ENCODE results near the gene ARHGAP15.

The ARHGAP15 gene

DNA sequence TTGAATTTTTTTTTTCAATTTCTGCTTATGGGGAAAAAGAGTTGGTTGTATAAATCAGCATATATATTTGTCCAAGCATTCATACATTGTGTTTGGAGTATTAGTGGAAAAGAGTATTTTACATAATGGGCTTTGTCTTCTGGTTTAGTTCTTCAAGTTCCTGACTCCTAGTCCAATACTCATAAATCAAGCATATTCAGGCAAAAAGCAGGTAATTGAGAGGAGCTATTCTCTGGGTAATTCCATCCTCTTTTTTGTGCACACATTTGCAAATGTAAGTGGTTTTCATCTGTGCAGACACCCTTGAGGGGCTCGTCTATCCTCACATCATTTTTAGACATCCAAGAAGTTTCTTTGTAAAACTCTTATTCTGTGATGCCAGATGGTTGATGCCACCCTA, 337.2 kb downstream of the ARHGAP15 start:
- Histone ChIP-seq H3K27ac (no peak overlapping the region), H3K36me3 (no peaks in the 10 kb centered on the region), H3K4me3 (no peak overlapping the region), H3K27me3 (no peaks in the 10 kb centered on the region), H3K9me3 (no peaks in the 10 kb centered on the region), H3K4me2 (no peak overlapping the region), H3K4me1 (no peaks in the 10 kb centered on the region), H4K20me1 (no peaks in the 10 kb centered on the region), H3K9ac (no peak overlapping the region)
- no peak for TF ChIP-seq Cebpa-rat (IDR thresholded peaks at IDR 0.05)

DNA sequence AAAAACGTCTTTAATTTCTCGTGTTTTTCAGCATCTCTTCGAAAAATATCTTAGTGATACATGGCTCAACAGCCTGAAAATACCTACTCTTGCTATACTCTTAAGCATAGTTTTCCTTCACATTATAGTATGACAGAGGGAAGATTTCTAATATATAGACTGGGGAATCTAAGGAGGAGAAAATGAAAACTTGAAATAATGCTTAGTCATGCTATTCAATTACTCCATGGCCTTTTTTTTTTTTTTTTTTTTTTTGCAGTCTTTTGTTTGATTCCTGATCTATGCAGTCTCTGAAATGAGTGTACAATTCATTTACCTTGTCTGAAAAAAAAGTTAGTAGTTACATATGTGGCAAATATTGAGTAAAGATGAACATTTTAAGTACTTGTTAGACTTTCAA, 337.8 kb downstream of the ARHGAP15 start:
- Histone ChIP-seq H3K9ac (no peak overlapping the region), H3K27me3 (no peaks in the 10 kb centered on the region), H3K27ac (no peak overlapping the region), H3K4me3 (no peak overlapping the region), H3K36me3 (no peaks in the 10 kb centered on the region), H4K20me1 (no peaks in the 10 kb centered on the region), H3K9me3 (no peaks in the 10 kb centered on the region), H3K4me1 (no peaks in the 10 kb centered on the region), H3K4me2 (no peak overlapping the region)
- no peak for TF ChIP-seq Cebpa-rat (IDR thresholded peaks at IDR 0.05)

GRCh38 chr2:143468341-143468888, 339.2 kb downstream of the ARHGAP15 start:
- H3K9me3 ChIP-seq: no peaks in the 10 kb centered on the region
- H3K4me2 ChIP-seq: no peak overlapping the region
- no peaks in the 10 kb centered on the region for H3K36me3 ChIP-seq
- H3K9ac ChIP-seq: no peak overlapping the region
- H3K4me1 ChIP-seq: no peaks in the 10 kb centered on the region
- H3K27me3 ChIP-seq: no peaks in the 10 kb centered on the region
- no peak overlapping the region for H3K4me3 ChIP-seq
- H4K20me1 ChIP-seq: no peaks in the 10 kb centered on the region
- TF ChIP-seq Cebpa-rat (IDR thresholded peaks at IDR 0.05): no peak
- no peak overlapping the region for H3K27ac ChIP-seq

DNA sequence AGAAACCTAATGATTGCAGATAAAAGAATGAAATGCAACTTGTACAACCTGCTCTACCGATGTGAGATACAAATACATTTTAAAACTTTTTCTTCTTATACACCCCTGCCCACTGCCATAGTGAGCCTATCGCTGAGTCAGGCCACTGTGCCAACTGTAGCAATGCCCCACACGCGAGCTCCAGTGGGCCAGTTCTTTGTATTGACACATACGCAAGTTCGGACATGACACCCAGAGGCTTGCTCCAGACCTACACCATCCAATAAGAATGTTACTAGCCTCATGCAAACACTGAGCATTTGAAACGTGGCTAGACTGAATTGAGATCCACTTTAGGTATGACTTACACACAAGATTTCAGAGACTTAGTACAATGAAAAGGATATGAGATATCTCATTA, 340.1 kb downstream of the ARHGAP15 start:
- H3K36me3 ChIP-seq: no peaks in the 10 kb centered on the region
- H3K9me3 ChIP-seq: no peaks in the 10 kb centered on the region
- H3K4me3 ChIP-seq: no peak overlapping the region
- H3K27ac ChIP-seq: no peak overlapping the region
- H3K4me1 ChIP-seq: no peaks in the 10 kb centered on the region
- no peaks in the 10 kb centered on the region for H4K20me1 ChIP-seq
- H3K4me2 ChIP-seq: no peak overlapping the region
- TF ChIP-seq Cebpa-rat (IDR thresholded peaks at IDR 0.05): no peak
- no peaks in the 10 kb centered on the region for H3K27me3 ChIP-seq
- no peak overlapping the region for H3K9ac ChIP-seq

DNA sequence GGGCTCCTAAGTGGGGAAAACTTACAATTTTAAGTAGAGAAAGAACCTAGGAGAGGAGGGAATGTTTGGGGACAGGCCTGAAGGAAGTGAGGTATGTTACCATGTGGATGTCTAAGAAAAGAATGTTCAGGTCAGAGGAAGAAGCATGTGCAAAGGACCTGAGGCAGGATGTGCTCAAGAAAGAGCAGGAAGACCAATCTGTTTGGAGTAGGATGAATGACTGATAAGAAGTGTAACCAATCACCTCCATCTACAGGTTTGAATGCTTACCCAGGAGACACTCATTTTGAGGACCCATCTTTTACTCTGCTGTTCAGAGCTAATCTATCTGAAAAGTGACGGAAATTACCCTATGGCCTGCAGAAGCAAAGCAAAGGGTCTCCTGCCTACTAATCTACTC, 342.3 kb downstream of the ARHGAP15 start:
- Histone ChIP-seq H3K4me3 (no peak overlapping the region), H3K36me3 (no peaks in the 10 kb centered on the region), H3K4me1 (no peaks in the 10 kb centered on the region), H3K27me3 (no peaks in the 10 kb centered on the region), H4K20me1 (no peaks in the 10 kb centered on the region), H3K4me2 (no peak overlapping the region), H3K9me3 (no peaks in the 10 kb centered on the region), H3K27ac (no peak overlapping the region), H3K9ac (no peak overlapping the region)
- no peak for TF ChIP-seq Cebpa-rat (IDR thresholded peaks at IDR 0.05)

DNA sequence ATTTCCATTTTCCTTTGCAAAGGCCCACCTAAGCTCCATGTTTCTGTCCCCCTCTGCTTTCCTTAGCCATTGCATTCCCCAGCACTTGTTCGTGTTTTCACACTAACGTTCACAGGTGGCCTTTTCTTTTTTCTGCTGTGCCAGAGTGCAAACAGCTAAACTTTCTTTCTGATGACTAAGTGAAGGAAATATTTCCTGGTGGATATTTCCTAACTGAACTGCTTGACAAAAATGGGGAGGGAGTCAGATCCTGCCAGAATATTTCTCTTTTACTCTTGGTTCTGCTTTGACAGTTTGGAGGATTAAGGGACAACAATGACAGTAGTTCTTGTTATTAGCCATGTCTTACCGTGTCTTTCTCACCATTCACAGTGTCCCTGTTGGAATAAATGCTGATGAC, 344.0 kb downstream of the ARHGAP15 start:
- Histone ChIP-seq H3K27ac (no peak overlapping the region), H3K4me3 (no peak overlapping the region), H3K27me3 (no peaks in the 10 kb centered on the region), H3K9ac (no peak overlapping the region), H3K9me3 (no peaks in the 10 kb centered on the region), H4K20me1 (no peaks in the 10 kb centered on the region), H3K4me2 (no peak overlapping the region), H3K36me3 (no peaks in the 10 kb centered on the region), H3K4me1 (no peaks in the 10 kb centered on the region)
- no peak for TF ChIP-seq Cebpa-rat (IDR thresholded peaks at IDR 0.05)

- H3K27ac ChIP-seq: no peak overlapping the region
- no peak for TF ChIP-seq Cebpa-rat (IDR thresholded peaks at IDR 0.05)
Measured at GRCh38 chr2:143473820-143474219, 344.6 kb downstream of the ARHGAP15 start.

GRCh38 chr2:143474586-143474985, 345.4 kb downstream of the ARHGAP15 start:
- Histone ChIP-seq H3K4me1 (no peaks in the 10 kb centered on the region), H3K4me3 (no peak overlapping the region), H3K4me2 (no peak overlapping the region), H3K27me3 (no peaks in the 10 kb centered on the region), H3K27ac (no peak overlapping the region), H3K9ac (no peak overlapping the region), H4K20me1 (no peaks in the 10 kb centered on the region), H3K36me3 (no peaks in the 10 kb centered on the region), H3K9me3 (no peaks in the 10 kb centered on the region)
- no peak for TF ChIP-seq Cebpa-rat (IDR thresholded peaks at IDR 0.05)

More at GRCh38 chr2:143473820-143474219, 344.6 kb downstream of the ARHGAP15 start:
- H3K9me3 ChIP-seq: no peaks in the 10 kb centered on the region
- no peak overlapping the region for H3K4me2 ChIP-seq
- H3K9ac ChIP-seq: no peak overlapping the region
- no peaks in the 10 kb centered on the region for H3K36me3 ChIP-seq
- no peak overlapping the region for H3K4me3 ChIP-seq
- no peaks in the 10 kb centered on the region for H3K4me1 ChIP-seq
- no peaks in the 10 kb centered on the region for H4K20me1 ChIP-seq
- H3K27me3 ChIP-seq: no peaks in the 10 kb centered on the region

DNA sequence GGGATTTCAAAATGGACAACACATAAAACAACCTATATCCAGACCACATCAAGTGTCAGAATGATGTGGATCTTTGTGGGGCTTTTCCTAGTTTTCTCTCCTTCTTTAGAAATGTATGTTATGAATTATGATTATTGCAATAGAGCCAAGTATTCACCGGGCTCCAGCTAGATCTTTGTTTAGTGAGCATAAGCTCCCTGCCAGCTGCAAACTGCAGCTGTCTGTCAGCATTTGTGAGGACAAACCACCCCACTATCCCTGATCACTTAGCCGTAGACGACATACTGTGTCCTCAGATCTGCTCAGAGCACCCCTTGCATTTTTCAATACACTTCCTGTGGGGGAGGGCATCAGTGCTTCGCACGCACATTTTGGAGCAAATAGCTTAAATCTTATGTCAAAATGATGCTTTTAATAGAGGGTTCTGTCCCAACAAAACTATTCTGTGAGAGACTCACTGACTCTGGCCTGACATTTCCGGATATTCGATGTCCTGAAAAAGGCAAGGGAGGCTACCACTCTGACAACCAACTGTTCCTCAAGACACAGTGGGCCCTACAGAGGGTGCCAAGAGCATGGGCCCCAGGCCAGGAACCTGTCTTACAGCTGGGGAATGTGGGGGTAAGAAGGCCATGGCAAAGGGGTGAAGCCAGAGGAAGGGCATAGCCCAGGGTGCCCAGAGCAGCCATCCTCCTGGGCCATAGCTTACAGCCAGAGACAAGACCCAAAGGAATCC, 346.0 kb downstream of the ARHGAP15 start:
- H3K9ac ChIP-seq: no peak overlapping the region
- H3K27me3 ChIP-seq: no peaks in the 10 kb centered on the region
- TF ChIP-seq Cebpa-rat (IDR thresholded peaks at IDR 0.05): no peak
- H3K9me3 ChIP-seq: no peaks in the 10 kb centered on the region
- no peak overlapping the region for H3K4me2 ChIP-seq
- no peaks in the 10 kb centered on the region for H3K4me1 ChIP-seq
- H4K20me1 ChIP-seq: no peaks in the 10 kb centered on the region
- H3K4me3 ChIP-seq: no peak overlapping the region
- no peak overlapping the region for H3K27ac ChIP-seq
- no peaks in the 10 kb centered on the region for H3K36me3 ChIP-seq

DNA sequence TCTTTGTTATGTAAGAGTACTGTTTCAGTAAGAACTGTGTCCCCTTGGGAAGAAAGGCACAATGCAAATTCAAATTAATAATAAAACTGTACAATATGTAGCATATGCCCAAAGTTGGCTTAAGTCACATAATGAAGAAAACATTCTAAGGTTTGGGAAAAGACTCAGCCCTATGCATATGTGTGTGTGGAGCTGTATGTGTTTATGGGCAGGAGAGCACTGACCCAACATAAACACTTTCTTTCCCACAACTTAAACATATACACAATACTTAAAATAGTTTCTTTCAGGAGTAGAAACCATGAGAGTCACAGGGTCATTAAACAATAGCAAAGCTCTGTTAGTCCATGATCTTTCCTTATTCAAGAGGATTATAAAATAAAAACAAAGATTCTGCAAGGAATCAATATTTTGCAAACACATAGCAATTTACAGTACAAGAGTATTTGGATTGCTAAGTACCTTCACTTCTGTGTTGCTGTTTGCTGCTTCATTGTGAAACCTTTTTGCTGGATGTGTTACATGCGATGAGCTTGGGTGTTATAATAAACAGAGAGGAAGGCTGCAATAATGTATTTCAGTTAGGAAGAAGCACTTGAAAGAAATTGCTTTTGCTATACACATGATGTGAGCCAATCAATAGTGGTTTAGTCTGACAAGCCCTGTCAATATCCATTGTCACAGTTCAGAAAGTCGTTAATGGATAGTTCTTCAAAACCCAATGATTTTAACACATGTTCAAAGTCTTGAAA, 347.3 kb downstream of the ARHGAP15 start:
- Histone ChIP-seq H3K9ac (no peak overlapping the region), H4K20me1 (no peaks in the 10 kb centered on the region), H3K36me3 (no peaks in the 10 kb centered on the region), H3K4me3 (no peak overlapping the region), H3K27ac (no peak overlapping the region), H3K4me1 (no peaks in the 10 kb centered on the region), H3K4me2 (no peak overlapping the region), H3K9me3 (no peaks in the 10 kb centered on the region), H3K27me3 (no peaks in the 10 kb centered on the region)
- no peak for TF ChIP-seq Cebpa-rat (IDR thresholded peaks at IDR 0.05)

Measured in BLaER1 (cell line).